ENCODE measurements around the gene TANGO6.
"Not testable (repeated sequence)": the region's sequence is repeated elsewhere in the genome, so short reads cannot be mapped to it uniquely, and the experiment has no call there.

The TANGO6 gene

GRCh38 chr16:68981971-68982370, 138.6 kb downstream of the TANGO6 start:
- H3K27me3 ChIP-seq, result no peaks in the 10 kb centered on the region
- H3K9me3 ChIP-seq, result no peaks in the 10 kb centered on the region
- no peak overlapping the region for H3K27ac ChIP-seq
- TF ChIP-seq CTCF (IDR thresholded peaks at IDR 0.05), result no peak
- H3K4me1 ChIP-seq, result no peaks in the 10 kb centered on the region
- intact Hi-C loops (cut with DNase I; ENCODE audit: low total_unique reads), result no loop called here
- no peak for DNase-seq
- H3K36me3 ChIP-seq, result peaks cover 0 to 30% (median 7%) of the 10 kb centered on the region in 3 donors
- H3K4me3 ChIP-seq, result no peak overlapping the region

GRCh38 chr16:68984467-68984866, 141.1 kb downstream of the TANGO6 start:
- DNase-seq, result no peak
- no peak for TF ChIP-seq CTCF (IDR thresholded peaks at IDR 0.05)
- peaks cover 0 to 14% (median 0%) of the 10 kb centered on the region in 3 donors for H3K36me3 ChIP-seq
- intact Hi-C loops (cut with DNase I; ENCODE audit: low total_unique reads), result no loop called here
- H3K4me3 ChIP-seq, result no peak overlapping the region
- H3K27me3 ChIP-seq, result no peaks in the 10 kb centered on the region
- H3K9me3 ChIP-seq, result no peaks in the 10 kb centered on the region
- H3K27ac ChIP-seq, result no peak overlapping the region
- no peaks in the 10 kb centered on the region for H3K4me1 ChIP-seq

- H3K36me3 ChIP-seq, result peaks cover 0 to 9% (median 0%) of the 10 kb centered on the region in 3 donors
- DNase-seq, result no peak
- H3K27me3 ChIP-seq, result no peaks in the 10 kb centered on the region
- no peaks in the 10 kb centered on the region for H3K4me1 ChIP-seq
- no peak overlapping the region for H3K27ac ChIP-seq
- no peak for TF ChIP-seq CTCF (IDR thresholded peaks at IDR 0.05)
- no peak overlapping the region for H3K4me3 ChIP-seq
- intact Hi-C loops (cut with DNase I; ENCODE audit: low total_unique reads), result no loop called here
- H3K9me3 ChIP-seq, result no peaks in the 10 kb centered on the region
Measured at GRCh38 chr16:68985268-68985667, 141.9 kb downstream of the TANGO6 start.

- no peak for TF ChIP-seq CTCF (IDR thresholded peaks at IDR 0.05)
- intact Hi-C loops (cut with DNase I; ENCODE audit: low total_unique reads), result no loop called here
- Histone ChIP-seq H3K27me3 (no peaks in the 10 kb centered on the region), H3K9me3 (no peaks in the 10 kb centered on the region), H3K27ac (no peak overlapping the region), H3K4me1 (no peaks in the 10 kb centered on the region), H3K4me3 (no peak overlapping the region), H3K36me3 (peaks cover 0 to 9% (median 0%) of the 10 kb centered on the region in 3 donors)
- DNase-seq, result no peak
Measured at GRCh38 chr16:68985855-68986254, 142.5 kb downstream of the TANGO6 start.

GRCh38 chr16:68987734-68988457, 144.6 kb downstream of the TANGO6 start:
- H3K36me3 ChIP-seq, result no peaks in the 10 kb centered on the region
- intact Hi-C loops (cut with DNase I; ENCODE audit: low total_unique reads), result no loop called here
- no peak for DNase-seq
- no peaks in the 10 kb centered on the region for H3K9me3 ChIP-seq
- no peak overlapping the region for H3K4me3 ChIP-seq
- H3K27me3 ChIP-seq, result no peaks in the 10 kb centered on the region
- TF ChIP-seq CTCF (IDR thresholded peaks at IDR 0.05), result no peak
- H3K27ac ChIP-seq, result no peak overlapping the region
- H3K4me1 ChIP-seq, result no peaks in the 10 kb centered on the region

- H3K27ac ChIP-seq; H3K4me3 ChIP-seq; H3K9me3 ChIP-seq; H3K36me3 ChIP-seq; H3K27me3 ChIP-seq; DNase-seq; intact Hi-C loops (cut with DNase I; ENCODE audit: low total_unique reads); H3K4me1 ChIP-seq: not testable (repeated sequence)
Measured at GRCh38 chr16:68990172-68990845, 147.0 kb downstream of the TANGO6 start.
